Measurements from ENCODE around the gene NEK7.
"Not testable (repeated sequence)": the region's sequence is repeated elsewhere in the genome, so short reads cannot be mapped to it uniquely, and the experiment has no call there.

The NEK7 gene

DNA sequence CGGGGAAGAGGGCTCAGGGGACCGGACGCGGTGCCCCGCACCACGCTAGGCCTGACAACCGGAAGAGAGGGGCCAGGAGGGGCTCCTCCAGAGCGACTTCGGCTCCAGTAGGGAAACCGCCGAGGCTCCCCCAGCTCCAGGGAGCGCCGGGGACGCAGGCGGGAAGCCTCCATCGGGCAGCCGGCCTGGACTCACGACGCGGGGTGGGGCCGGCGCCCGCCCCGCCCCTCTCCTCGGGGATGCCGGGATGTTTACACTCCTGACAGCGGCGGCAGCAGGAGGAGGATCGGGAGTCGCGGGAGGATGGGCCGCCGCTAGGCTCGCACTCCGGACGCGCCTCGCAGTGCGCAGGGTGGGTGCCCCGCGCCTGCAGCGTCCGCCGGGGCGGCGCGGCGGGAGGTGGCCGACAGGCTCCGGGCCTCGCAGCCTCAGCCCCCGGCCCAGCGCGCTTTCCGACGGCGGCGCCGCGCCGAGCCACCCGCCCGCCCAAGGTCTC is at the start of gene NEK7:
NEK7 (plus strand) TSS at position 254 of the 496 bp plus-strand sequence. CDS start 75,583 bp downstream, outside the sequence.
- DNase-seq, result peak; percentile 66

DNA sequence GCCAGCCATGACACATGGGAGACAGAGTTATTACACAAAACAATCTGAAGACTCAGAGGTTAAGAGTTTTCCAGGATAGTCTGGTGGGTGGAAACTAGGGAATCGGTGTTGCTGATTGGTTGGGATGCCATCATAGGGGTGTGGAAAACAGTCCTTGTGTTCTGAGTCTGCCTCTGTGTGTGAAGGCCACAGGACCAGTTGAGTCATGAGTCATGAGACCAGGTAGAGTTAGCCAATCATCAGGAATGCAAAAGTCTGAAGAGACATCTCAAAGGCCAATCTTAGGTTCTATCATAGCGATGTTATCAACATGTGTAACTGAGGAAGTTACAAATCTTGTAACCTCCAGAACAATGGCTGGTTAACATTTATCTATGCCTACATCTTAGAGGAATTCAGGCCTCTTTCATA is 49.7 kb upstream of the NEK7 start:
- DNase-seq, result no peak

DNA sequence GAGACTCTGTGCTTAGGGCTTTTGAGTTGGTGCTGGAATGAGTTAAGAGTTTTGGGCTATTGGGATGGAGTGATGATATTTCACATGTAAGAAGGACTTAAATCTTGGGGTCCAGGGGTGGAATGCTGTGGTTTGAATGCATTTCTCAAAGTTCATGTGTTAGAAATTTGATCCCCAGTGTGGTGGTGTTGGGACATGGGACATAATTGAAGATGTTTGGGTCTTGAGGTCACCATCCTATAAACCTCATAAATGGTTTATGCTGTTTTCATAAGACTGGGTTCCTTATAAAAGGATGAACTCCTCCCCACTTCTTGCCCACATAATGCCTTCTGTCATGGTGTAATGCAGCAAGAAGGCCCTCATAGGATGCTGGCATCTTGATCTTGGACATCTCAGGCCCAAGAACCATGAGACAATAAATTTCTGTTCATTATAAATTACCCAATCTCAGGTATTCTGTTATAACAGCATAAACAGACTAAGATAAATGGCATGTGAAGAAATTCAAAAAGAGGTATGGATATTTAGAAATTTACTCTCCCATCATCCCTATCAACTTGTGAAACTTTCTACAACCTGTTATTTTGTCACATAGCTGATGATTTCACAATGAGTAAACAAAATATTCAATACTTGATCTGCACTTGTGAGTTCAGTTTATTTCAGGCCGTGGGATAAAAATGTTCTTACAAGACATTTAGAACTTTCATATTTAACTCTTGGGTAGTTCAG is 48.0 kb upstream of the NEK7 start:
- DNase-seq, result no peak

DNA sequence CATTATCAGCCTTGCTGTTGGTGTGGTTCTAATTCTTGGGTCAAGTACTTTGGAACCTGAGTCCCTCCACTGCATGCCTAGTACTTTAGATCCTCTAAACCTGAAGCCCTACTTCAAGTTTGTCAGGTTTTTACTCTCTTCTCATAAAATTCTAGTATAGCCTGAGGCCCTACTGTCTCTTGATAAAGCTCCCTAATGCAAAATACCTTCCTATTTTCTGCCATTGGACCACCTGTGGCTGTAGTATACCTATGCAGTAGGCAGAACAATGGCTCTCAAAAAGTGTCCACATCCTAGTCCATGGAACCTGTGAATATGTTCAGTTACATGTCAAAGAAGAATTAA is 47.5 kb upstream of the NEK7 start:
- DNase-seq, result no peak

DNA sequence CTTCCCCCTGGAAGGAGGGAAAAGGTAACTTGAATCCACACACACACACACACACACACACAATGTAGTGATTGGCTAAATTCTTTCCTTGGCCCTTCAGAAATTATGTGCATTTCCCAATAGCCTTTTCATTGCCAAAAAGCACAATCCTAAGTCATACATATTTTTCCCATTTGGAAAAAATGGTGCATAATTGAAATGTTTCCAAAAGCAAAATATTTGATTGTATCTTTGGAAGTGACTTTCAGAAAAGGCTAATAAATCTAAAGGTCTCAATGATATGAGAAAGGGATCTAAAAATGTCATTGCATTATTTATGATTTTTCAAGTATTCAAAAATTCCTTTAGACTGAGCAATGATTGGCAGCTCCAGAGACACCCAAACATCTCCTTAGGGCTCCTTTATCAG is 43.5 kb upstream of the NEK7 start:
- DNase-seq, result no peak

DNA sequence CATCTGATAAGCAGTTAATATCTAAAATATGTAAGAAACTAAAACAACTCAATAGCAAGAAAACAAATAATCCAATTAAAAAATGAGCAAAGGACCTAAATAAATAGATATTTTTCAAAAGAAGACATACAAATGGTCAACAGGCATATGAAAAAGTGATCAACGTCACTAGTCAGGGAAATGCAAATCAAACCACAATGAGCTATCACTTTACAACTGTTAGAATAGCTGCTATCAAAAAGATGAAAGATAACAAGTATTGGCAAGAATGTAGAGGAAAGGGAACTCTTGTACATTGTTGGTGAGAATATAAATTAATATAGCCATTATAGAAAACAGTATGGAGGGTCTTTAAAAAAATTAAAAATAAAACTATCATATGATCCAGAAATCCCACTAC is 40.7 kb upstream of the NEK7 start:
- no peak for DNase-seq

GRCh38 chr1:198116469-198116868 is 40.3 kb upstream of the NEK7 start:
- no peak for DNase-seq

DNA sequence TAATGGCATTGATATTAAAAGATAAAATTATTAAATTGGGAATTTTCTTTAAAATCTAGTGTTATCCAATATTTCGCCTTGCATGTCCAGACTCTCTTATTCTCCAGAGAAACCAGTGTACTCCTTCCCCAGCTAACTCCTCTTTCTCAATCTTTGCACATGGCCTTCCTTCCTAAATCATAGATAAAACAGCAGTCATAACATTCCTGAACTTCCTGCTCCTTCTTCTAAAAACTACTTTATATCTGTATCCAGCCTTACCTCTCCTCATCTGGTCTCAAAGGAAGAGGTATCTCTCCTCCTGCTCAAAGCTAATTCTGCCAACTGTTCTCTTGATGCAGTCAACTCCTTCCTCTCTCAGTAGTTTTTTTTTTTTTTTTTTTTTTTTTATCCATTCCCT is 39.5 kb upstream of the NEK7 start:
- DNase-seq, result no peak

DNA sequence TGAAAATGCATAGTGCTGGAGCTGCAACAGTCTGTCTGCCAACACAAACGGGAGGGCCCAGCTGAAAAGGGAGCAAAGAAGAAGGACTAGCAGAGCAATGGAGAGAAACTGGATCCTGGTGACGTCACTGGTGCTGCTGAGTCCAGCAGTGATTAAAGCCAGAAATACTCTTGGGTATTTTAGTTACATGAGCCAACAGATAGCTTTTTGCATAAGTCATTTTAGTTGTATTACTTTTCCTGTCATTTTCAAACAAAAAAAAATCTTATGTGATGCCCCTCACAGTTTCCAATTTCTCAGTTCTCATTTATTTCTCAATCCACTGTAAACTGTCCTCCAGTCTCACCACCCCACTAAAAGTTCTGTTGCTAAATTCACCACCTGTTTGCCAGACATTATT is 38.7 kb upstream of the NEK7 start:
- no peak for DNase-seq

GRCh38 chr1:198119906-198120305 is 36.9 kb upstream of the NEK7 start:
- DNase-seq, result no peak

DNA sequence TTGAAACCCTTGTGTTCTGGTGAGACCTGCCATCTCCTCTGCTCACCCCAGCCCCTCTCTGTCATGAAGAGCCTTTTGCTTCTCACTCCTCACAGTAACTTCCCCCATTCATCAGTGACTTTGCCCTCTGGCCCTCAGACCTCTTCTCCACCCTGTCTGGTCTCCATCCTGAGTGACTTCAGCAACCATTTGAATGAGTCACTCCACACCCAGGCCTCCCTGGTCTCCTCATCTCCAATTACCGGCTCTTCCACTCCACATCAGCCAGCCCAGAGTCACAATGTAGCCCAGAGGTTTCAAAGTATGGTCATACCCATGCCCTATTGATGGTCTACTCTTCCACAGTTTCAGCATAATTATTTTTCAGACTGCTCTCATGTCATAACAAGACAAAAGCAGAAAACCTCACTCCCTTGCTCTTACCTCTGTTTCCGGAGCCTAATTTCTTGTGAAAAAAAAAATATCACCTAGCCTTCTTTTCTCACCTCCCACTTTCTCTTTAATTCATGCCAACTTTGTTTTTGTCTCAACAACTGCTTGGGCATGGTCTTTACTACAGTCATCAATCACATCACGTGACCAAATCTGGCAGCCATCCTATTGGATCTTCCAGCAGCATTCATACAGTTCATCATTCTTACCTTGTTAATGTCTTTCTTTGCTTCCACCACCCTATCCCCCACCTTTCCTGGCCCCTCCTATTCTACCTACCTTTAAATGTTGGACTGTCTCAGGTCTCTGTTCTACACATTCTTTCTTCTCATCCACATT is 35.6 kb upstream of the NEK7 start:
- DNase-seq, result no peak

DNA sequence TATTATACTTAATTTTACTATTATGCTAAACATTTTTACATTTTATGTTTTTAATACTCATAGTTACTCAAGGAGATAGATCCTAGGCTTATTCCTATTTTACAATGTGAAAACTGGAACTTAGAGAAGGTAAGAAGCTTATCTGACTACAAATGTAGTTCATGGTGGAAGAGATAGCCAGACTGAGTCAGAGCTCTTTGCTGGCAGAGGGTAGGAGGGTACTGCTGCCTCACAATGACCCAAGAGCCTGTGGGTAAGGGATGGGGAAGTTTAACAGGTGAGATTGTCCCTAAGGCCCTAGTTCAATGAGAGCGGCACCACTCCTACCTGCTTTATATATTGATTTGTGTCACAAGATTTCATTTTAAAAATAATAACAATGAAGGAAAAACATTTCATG is 34.1 kb upstream of the NEK7 start:
- no peak for DNase-seq

DNA sequence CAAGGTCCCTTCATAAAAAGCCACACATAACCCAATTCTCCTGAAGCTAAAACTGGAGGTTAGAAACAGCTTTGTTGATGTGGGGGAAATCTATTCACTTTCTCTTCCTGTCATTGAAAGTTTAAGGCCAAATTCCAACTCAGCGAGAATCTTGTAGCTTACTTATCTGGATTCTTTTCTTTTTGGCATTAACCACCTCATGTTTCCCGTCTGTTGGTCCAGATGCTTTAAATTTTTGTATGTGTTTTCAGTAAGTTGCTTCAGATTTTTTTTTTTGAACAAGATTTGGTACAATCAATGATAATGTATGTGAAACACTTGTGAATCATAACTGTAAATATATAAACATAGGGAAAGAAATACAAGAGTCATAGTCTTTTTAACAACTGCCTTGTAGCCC is 33.7 kb upstream of the NEK7 start:
- no peak for DNase-seq

DNA sequence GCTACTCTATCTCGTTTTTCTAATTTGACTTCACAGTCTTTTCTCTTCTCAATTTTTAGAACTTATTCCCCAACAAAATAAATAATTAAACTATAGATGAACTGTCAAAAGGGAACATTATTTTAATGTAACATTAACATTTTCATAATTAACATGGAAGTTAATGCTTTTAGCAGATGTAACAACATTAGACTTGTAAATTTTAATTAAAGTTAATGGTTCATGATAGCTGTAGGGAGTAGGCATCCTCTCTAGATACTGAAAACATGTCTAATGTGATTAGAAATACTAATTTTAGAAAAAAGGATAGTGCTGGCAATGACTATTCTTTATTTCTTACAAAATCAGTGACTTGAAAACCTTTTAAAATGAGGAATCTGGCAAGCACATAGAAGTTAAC is 32.1 kb upstream of the NEK7 start:
- DNase-seq, result no peak

- DNase-seq, result no peak
Observed at GRCh38 chr1:198125995-198126735, 30.6 kb upstream of the NEK7 start.

DNA sequence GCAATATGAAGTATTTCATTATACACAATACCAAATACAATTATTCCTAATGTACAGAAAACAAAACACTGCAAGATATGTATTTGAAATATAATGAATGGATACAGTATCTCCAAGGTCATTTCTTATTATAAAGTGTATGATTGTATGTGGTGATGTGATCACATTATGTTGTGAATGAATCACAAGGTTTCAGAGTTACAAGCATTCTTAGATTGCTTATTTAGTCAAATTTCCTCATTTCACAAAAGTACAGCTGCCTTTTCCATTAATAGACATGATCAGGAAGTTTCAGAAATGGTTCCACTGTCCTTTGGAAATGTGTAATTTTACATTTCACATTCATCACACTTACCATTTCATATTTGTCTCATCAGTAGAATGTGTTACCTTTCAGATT is 28.3 kb upstream of the NEK7 start:
- no peak for DNase-seq

DNA sequence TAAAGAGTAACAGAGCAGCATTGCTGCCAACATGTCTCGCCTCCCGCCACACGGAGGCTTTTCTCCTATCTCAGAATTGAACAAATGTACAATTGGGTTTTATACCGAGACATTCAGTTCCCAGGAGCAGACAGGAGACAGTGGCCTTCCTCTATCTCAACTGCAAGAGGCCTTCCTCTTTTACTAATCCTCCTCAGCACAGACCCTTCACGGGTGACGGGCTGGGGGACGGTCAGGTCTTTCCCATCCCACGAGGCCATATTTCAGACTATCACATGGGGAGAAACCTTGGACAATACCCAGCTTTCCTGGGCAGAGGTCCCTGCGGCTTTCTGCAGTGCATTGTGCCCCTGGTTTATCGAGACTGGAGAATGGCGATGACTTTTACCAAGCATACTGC is 26.7 kb upstream of the NEK7 start:
- not testable (repeated sequence) for DNase-seq

- DNase-seq, result no peak
Observed at GRCh38 chr1:198132060-198132781, 24.6 kb upstream of the NEK7 start.

DNA sequence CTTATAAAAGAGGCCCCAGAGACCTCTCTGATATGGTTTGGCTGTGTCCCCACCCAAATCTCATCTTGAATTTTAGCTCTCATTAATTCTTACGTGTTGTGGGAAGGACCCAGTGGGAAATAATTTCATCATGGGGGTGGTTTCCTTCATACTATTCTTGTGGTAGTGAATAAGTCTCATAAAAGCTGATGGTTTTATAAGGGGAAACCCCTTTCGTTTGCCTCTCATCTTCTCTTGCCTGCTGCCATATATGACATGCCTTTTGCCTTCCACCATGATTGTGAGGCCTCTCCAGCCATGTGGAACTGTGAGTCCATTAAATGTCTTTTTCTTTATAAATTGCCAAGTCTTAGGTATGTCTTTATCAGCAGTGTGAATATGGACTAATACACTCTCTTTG is 22.5 kb upstream of the NEK7 start:
- DNase-seq, result no peak

GRCh38 chr1:198135366-198135765 is 21.4 kb upstream of the NEK7 start:
- DNase-seq, result no peak

GRCh38 chr1:198141668-198142351 is 15.0 kb upstream of the NEK7 start:
- DNase-seq, result no peak

GRCh38 chr1:198143797-198144196 is 13.0 kb upstream of the NEK7 start:
- no peak for DNase-seq

All from NCI-H1048 (cell line).